ENCODE results near the gene ALK.
A peak's percentile ranks its signal among the peaks of the same experiment; 100 is the strongest.

The ALK gene

GRCh38 chr2:29611850-29612249 is 309.5 kb downstream of the ALK start:
- H3K27ac ChIP-seq = peak overlapping the region; percentile 88
- no peak for TF ChIP-seq ZFX (IDR thresholded peaks at IDR 0.05)

DNA sequence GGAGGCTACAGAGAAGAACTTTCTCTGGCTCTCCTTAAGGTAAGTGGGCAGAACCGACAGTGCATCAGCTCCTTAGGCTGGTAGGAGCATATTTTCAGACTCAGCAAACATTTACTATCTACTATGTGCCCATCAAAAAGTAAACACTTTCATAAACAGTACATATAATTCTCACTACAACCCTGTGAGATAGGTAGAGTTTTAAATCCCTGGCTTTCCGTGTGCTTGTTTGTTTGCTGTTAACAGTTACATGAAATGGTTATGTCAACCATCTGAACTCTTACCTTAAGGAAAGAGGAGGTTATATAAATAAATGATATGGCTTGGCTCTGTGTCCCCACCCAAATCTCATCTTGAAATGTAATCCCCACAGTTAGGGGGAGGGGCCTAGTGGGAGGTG is 310.1 kb downstream of the ALK start:
- TF ChIP-seq ZFX (IDR thresholded peaks at IDR 0.05) = no peak
- TF ChIP-seq, protein P1, sequence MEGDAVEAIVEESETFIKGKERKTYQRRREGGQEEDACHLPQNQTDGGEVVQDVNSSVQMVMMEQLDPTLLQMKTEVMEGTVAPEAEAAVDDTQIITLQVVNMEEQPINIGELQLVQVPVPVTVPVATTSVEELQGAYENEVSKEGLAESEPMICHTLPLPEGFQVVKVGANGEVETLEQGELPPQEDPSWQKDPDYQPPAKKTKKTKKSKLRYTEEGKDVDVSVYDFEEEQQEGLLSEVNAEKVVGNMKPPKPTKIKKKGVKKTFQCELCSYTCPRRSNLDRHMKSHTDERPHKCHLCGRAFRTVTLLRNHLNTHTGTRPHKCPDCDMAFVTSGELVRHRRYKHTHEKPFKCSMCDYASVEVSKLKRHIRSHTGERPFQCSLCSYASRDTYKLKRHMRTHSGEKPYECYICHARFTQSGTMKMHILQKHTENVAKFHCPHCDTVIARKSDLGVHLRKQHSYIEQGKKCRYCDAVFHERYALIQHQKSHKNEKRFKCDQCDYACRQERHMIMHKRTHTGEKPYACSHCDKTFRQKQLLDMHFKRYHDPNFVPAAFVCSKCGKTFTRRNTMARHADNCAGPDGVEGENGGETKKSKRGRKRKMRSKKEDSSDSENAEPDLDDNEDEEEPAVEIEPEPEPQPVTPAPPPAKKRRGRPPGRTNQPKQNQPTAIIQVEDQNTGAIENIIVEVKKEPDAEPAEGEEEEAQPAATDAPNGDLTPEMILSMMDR (conservative IDR thresholded peaks at IDR 0.05) = no peak

GRCh38 chr2:29610569-29610968 is 310.8 kb downstream of the ALK start:
- H3K27ac ChIP-seq = peak overlapping the region; percentile 88
- TF ChIP-seq, protein P1 (conservative IDR thresholded peaks at IDR 0.05) = no peak
- no peak for TF ChIP-seq ZFX (IDR thresholded peaks at IDR 0.05)

More for the DNA sequence above, 310.1 kb downstream of the ALK start:
- H3K27ac ChIP-seq = peak overlapping the region; percentile 88

DNA sequence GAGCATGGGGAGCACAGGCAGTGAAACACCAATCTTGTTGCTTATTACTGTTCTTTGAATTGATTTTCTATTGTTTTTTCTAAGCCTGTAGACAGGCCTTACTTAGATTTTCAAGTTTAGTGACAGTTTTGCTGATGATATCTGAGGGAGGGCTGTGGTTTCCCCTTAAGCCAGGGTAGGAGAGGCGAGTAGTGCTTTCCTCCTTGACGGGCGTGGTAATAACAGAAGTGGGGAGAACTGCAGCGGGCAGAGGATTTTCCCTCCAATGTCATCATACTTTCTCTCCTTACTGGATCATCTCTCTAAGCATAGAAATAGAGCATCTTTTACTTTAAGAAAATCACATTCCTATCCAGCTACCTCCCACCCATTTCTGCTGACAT is 314.4 kb downstream of the ALK start:
- TF ChIP-seq, protein P1 (conservative IDR thresholded peaks at IDR 0.05) = no peak
- no peak for TF ChIP-seq ZFX (IDR thresholded peaks at IDR 0.05)
- H3K27ac ChIP-seq = no peak overlapping the region

- no peak for TF ChIP-seq ZFX (IDR thresholded peaks at IDR 0.05)
- TF ChIP-seq, protein P1 (conservative IDR thresholded peaks at IDR 0.05) = no peak
- no peak overlapping the region for H3K27ac ChIP-seq
Measured at GRCh38 chr2:29606104-29607037, 315.0 kb downstream of the ALK start.

GRCh38 chr2:29603341-29603740 is 318.0 kb downstream of the ALK start:
- H3K27ac ChIP-seq = no peak overlapping the region
- TF ChIP-seq ZFX (IDR thresholded peaks at IDR 0.05) = no peak
- TF ChIP-seq, protein P1 (conservative IDR thresholded peaks at IDR 0.05) = no peak

DNA sequence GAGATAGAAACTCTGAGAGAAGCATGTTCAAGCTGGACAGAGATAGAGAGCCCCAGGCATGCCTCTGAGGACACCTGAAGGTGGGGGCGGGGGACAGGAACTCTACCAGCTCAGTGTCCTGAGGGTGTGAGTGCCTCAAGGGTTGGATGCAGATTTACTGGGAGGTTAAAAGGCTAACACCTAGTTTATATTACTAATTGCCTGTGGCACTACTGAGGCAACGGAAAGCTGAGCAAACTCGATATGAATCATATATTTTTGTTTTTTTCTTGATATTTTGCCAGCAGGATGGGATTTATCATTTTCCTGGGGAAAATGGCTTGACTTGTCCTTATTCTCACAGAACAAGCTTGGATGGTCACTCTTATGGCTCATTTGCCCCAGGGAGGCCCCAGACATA is 319.5 kb downstream of the ALK start:
- no peak for TF ChIP-seq ZFX (IDR thresholded peaks at IDR 0.05)
- TF ChIP-seq, protein P1 (conservative IDR thresholded peaks at IDR 0.05) = no peak
- H3K27ac ChIP-seq = no peak overlapping the region
